Stimulated activated CD4-positive, alpha-beta T cell treated with anti-CD3 and anti-CD28 coated beads, TNF-alpha, amount 100 ng/mL, for 48 hours (primary cell): Measurements from ENCODE around the gene SEMA4A.
"Not testable (repeated sequence)": the region's sequence is repeated elsewhere in the genome, so short reads cannot be mapped to it uniquely, and the experiment has no call there.

Experiments
- DNase-seq, 3 donors: peaks; one replicate each; pipeline ENCODE4 v3.0.0-alpha.2; 2020; ENCODE audit warnings: low read depth in 3 of 3

Gene SEMA4A

GRCh38 chr1:156194300-156194652 is 40.9 kb downstream of the SEMA4A start:
- no peak for DNase-seq

- DNase-seq: no peak
These were observed 42.5 kb downstream of the SEMA4A start for GRCh38 chr1:156195853-156196252.

- DNase-seq: no peak
These were observed 43.1 kb downstream of the SEMA4A start for GRCh38 chr1:156196445-156196844.

GRCh38 chr1:156198831-156199349 is 45.5 kb downstream of the SEMA4A start:
- no peak for DNase-seq

- no peak for DNase-seq
These were observed 46.7 kb downstream of the SEMA4A start for GRCh38 chr1:156200044-156200443.

- no peak for DNase-seq
These were observed 49.9 kb downstream of the SEMA4A start for GRCh38 chr1:156203331-156203730.

- DNase-seq: no peak
These were observed 51.3 kb downstream of the SEMA4A start for GRCh38 chr1:156204686-156205085.

GRCh38 chr1:156211243-156211642 is 57.9 kb downstream of the SEMA4A start:
- DNase-seq: no peak

- no peak for DNase-seq
These were observed 58.7 kb downstream of the SEMA4A start for GRCh38 chr1:156212130-156212529.

GRCh38 chr1:156212833-156213643 is 59.7 kb downstream of the SEMA4A start, which contains the start of gene PMF1:
Gene PMF1, plus strand, starts transcription at chr1:156213007. Its CDS starts 9 bp downstream, at chr1:156213016.
- peak; percentile 95 to 97 (median 95) for DNase-seq

GRCh38 chr1:156213644-156213966 is 60.2 kb downstream of the SEMA4A start:
- DNase-seq: no peak

- DNase-seq: no peak
These were observed 60.8 kb downstream of the SEMA4A start for GRCh38 chr1:156214024-156214748.

- DNase-seq: not testable (repeated sequence)
These were observed 63.1 kb downstream of the SEMA4A start for GRCh38 chr1:156216361-156217086.

- no peak for DNase-seq
These were observed 64.5 kb downstream of the SEMA4A start for GRCh38 chr1:156217871-156218270.

GRCh38 chr1:156220226-156220625 is 66.8 kb downstream of the SEMA4A start:
- DNase-seq: no peak

- DNase-seq: no peak
These were observed 68.8 kb downstream of the SEMA4A start for GRCh38 chr1:156221986-156222692.

- DNase-seq: no peak
These were observed 72.3 kb downstream of the SEMA4A start for GRCh38 chr1:156225677-156226014.

GRCh38 chr1:156226116-156226538 is 72.7 kb downstream of the SEMA4A start:
- DNase-seq: no peak

- DNase-seq: no peak
These were observed 73.4 kb downstream of the SEMA4A start for GRCh38 chr1:156226782-156227181.
